Embryonic facial prominence (tissue), 1 donor: ENCODE measurements around the gene PCDHGA1.
"Not testable (repeated sequence)": the region's sequence is repeated elsewhere in the genome, so short reads cannot be mapped to it uniquely, and the experiment has no call there.

Experiments used
- DNase-seq: peaks from one replicate; pipeline ENCODE4 v3.0.0-alpha.2; 2016; ENCODE audit errors: extremely low spot score

The PCDHGA1 gene

GRCh38 chr5:141330299-141331080 is at the start of gene PCDHGA1:
Gene PCDHGA1 (plus strand): TSS chr5:141330514.
- no peak for DNase-seq

- DNase-seq, result no peak
These were observed 31.9 kb upstream of the PCDHGA1 start for GRCh38 chr5:141298376-141298775.

- no peak for DNase-seq
These were observed 26.6 kb upstream of the PCDHGA1 start, which contains the start of gene SLC25A2 for GRCh38 chr5:141303756-141304155. Gene SLC25A2 (minus strand): TSS chr5:141304049. CDS start chr5:141303865, 184 bp downstream.

GRCh38 chr5:141306630-141307029 is 23.7 kb upstream of the PCDHGA1 start:
- DNase-seq, result no peak

- DNase-seq, result no peak
These were observed 16.6 kb upstream of the PCDHGA1 start for GRCh38 chr5:141313711-141314110.

- DNase-seq, result not testable (repeated sequence)
These were observed 13.4 kb upstream of the PCDHGA1 start for GRCh38 chr5:141316963-141317362.

- no peak for DNase-seq
These were observed 11.1 kb upstream of the PCDHGA1 start for GRCh38 chr5:141319202-141319601.

GRCh38 chr5:141319699-141320098 is 10.6 kb upstream of the PCDHGA1 start:
- no peak for DNase-seq

- DNase-seq, result peak; percentile 80
These were observed 9.8 kb upstream of the PCDHGA1 start, which contains the start of gene TAF7 for GRCh38 chr5:141320225-141321169. Gene TAF7 (minus strand): TSS chr5:141320784. CDS start chr5:141320044, 740 bp downstream.

- DNase-seq, result no peak
These were observed 8.1 kb upstream of the PCDHGA1 start for GRCh38 chr5:141322261-141322660.

- DNase-seq, result no peak
These were observed 4.0 kb upstream of the PCDHGA1 start for GRCh38 chr5:141326088-141326854.

- no peak for DNase-seq
These were observed 2.1 kb upstream of the PCDHGA1 start for GRCh38 chr5:141328231-141328630.

- DNase-seq, result not testable (repeated sequence)
These were observed 2.3 kb downstream of the PCDHGA1 start for GRCh38 chr5:141332571-141332970.

- DNase-seq, result no peak
These were observed 8.4 kb downstream of the PCDHGA1 start, which contains the start of gene PCDHGA2 for GRCh38 chr5:141338538-141339306. Gene PCDHGA2 (plus strand): TSS chr5:141338760.

GRCh38 chr5:141340781-141341354 is 10.6 kb downstream of the PCDHGA1 start:
- DNase-seq, result not testable (repeated sequence)

- no peak for DNase-seq
These were observed 12.5 kb downstream of the PCDHGA1 start for GRCh38 chr5:141342773-141343172.

GRCh38 chr5:141343242-141343952 is 13.1 kb downstream of the PCDHGA1 start, which contains the start of gene PCDHGA3:
Gene PCDHGA3 (plus strand): TSS chr5:141343829. CDS start chr5:141344034, 205 bp downstream.
- no peak for DNase-seq

- no peak for DNase-seq
These were observed 13.7 kb downstream of the PCDHGA1 start for GRCh38 chr5:141343953-141344463.

- no peak for DNase-seq
These were observed 15.0 kb downstream of the PCDHGA1 start for GRCh38 chr5:141345327-141345726.
